Posterior cingulate gyrus (tissue), 11 donors: ENCODE data around the gene PCDHB12.
"Not testable (repeated sequence)": the region's sequence is repeated elsewhere in the genome, so short reads cannot be mapped to it uniquely, and the experiment has no call there.

Experiments
- DNase-seq, 10 donors: peaks; one replicate each; pipeline versions ENCODE4 v3.0.0 to v3.0.0-alpha.2; 2020 to 2021; ENCODE audit warnings: mixed read lengths in 3 of 10
- intact Hi-C: fragments of 100-400 bp; cut with DNase I; formaldehyde crosslinking; loops from one replicate; pipeline ENCODE4 v1.15.1; 2023

The PCDHB12 gene

DNA sequence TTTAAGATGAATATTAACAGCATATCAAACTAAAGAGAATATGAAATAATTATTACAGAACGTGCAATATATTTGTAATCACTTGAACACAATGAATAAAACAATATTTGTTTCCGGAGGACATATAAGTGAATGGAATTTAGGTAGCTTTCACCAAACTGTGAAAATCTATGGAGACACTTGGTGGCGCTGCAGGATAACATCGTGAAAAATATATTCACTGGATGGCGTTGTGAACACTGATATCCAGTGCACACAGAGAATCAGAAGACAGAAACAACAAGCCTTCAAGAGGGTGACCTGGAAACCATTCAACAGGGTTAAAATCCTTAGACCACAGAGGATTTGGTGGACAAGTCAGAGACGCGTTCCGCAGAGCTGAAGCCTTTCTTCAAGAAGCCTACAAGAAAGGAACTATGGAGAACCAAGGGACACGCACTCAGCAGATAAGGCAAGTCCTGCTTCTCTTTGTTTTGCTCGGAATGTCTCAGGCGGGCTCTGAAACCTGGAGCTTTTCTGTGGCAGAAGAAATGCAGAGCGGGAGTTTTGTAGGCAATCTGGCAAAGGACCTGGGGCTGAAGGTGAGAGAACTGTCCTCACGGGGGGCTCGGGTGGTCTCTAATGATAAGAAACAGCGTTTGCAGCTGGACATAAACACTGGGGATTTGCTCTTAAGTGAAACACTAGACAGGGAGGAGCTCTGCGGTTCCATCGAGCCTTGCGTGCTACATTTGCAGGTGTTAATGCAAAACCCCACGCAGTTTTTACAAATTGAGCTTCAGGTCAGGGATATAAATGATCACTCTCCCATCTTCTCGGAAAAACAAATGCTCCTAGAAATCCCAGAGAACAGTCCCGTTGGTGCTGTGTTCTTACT is 8.9 kb upstream of the PCDHB12 start, which contains the start of gene PCDHB11:
Gene PCDHB11, plus strand, starts transcription at position 269 of the 877 bp plus-strand sequence. Its CDS starts 148 bp downstream, at position 417.
- intact Hi-C loops = no loop called here
- no peak for DNase-seq

DNA sequence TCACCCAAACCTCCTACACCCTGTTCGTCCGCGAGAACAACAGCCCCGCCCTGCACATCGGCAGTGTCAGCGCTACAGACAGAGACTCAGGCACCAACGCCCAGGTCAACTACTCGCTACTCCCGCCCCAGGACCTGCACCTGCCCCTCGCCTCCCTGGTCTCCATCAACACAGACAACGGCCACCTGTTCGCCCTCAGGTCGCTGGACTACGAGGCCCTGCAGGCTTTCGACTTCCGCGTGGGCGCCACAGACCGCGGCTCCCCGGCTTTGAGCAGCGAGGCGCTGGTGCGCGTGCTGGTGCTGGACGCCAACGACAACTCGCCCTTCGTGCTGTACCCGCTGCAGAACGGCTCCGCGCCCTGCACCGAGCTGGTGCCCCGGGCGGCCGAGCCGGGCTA is 7.4 kb upstream of the PCDHB12 start:
- intact Hi-C loops = not testable (repeated sequence)

DNA sequence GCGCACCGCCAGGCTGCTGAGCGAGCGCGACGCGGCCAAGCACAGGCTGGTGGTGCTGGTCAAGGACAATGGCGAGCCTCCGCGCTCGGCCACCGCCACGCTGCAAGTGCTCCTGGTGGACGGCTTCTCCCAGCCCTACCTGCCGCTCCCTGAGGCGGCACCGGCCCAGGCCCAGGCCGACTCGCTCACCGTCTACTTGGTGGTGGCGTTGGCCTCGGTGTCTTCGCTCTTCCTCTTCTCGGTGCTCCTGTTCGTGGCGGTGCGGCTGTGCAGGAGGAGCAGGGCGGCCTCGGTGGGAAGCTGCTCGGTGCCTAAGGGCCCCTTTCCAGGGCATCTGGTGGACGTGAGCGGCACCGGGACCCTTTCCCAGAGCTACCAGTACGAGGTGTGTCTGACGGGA is 6.9 kb upstream of the PCDHB12 start:
- intact Hi-C loops = not testable (repeated sequence)
- peak in 1 of 10 donors; percentile 52 for DNase-seq

More for the DNA sequence above, 7.4 kb upstream of the PCDHB12 start:
- DNase-seq = not testable (repeated sequence)

DNA sequence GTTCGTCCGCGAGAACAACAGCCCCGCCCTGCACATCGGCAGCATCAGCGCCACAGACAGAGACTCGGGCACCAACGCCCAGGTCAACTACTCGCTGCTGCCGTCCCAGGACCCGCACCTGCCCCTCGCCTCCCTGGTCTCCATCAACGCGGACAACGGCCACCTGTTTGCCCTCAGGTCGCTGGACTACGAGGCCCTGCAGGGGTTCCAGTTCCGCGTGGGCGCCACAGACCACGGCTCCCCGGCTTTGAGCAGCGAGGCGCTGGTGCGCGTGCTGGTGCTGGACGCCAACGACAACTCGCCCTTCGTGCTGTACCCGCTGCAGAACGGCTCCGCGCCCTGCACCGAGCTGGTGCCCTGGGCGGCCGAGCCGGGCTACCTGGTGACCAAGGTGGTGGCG is 1.8 kb downstream of the PCDHB12 start:
- intact Hi-C loops = not testable (repeated sequence)
- peak in 1 of 10 donors; percentile 57 for DNase-seq

DNA sequence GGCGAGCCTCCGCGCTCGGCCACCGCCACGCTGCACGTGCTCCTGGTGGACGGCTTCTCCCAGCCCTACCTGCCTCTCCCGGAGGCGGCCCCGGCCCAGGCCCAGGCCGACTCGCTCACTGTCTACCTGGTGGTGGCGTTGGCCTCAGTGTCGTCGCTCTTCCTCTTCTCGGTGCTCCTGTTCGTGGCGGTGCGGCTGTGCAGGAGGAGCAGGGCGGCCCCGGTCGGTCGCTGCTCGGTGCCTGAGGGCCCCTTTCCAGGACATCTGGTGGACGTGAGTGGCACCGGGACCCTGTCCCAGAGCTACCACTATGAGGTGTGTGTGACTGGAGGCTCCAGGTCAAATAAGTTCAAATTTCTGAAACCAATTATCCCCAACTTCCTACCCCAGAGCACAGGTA is 2.3 kb downstream of the PCDHB12 start:
- intact Hi-C loops = not testable (repeated sequence)
- DNase-seq = peak in 1 of 10 donors; percentile 54

DNA sequence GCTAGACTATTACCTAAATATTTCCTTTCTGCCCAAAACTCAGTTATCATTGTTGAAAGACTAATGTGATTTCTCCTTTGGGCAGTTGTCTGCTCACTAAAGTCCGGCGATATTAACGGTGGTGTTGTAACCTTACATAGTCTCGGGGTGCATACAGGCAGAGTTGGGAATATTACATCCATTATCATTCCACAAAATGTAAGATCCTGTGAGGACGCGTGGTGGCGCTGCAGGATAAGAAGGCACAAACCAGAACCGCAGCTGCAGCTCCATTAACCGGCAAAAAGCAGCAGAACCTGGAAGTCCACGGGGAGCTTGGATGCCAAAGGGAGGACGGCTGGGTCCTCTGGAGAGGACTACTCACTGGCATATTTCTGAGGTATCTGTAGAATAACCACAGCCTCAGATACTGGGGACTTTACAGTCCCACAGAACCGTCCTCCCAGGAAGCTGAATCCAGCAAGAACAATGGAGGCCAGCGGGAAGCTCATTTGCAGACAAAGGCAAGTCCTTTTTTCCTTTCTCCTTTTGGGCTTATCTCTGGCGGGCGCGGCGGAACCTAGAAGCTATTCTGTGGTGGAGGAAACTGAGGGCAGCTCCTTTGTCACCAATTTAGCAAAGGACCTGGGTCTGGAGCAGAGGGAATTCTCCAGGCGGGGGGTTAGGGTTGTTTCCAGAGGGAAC is 5.3 kb downstream of the PCDHB12 start, which contains the start of gene PCDHB13:
Gene PCDHB13, plus strand, starts transcription at position 264 of the 684 bp plus-strand sequence. Its CDS starts 205 bp downstream, at position 469.
- DNase-seq = peak in 3 of 10 donors; percentile 41 to 87 (median 42)
- intact Hi-C loops = not testable (repeated sequence)

DNA sequence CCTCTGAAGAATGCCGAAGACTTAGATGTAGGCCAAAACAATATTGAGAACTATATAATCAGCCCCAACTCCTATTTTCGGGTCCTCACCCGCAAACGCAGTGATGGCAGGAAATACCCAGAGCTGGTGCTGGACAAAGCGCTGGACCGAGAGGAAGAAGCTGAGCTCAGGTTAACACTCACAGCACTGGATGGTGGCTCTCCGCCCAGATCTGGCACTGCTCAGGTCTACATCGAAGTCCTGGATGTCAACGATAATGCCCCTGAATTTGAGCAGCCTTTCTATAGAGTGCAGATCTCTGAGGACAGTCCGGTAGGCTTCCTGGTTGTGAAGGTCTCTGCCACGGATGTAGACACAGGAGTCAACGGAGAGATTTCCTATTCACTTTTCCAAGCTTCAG is 6.1 kb downstream of the PCDHB12 start:
- DNase-seq, intact Hi-C loops: not testable (repeated sequence)

DNA sequence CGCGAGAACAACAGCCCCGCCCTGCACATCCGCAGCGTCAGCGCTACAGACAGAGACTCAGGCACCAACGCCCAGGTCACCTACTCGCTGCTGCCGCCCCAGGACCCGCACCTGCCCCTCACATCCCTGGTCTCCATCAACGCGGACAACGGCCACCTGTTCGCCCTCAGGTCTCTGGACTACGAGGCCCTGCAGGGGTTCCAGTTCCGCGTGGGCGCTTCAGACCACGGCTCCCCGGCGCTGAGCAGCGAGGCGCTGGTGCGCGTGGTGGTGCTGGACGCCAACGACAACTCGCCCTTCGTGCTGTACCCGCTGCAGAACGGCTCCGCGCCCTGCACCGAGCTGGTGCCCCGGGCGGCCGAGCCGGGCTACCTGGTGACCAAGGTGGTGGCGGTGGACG is 7.0 kb downstream of the PCDHB12 start:
- peak in 1 of 10 donors; percentile 74 for DNase-seq
- intact Hi-C loops = not testable (repeated sequence)

DNA sequence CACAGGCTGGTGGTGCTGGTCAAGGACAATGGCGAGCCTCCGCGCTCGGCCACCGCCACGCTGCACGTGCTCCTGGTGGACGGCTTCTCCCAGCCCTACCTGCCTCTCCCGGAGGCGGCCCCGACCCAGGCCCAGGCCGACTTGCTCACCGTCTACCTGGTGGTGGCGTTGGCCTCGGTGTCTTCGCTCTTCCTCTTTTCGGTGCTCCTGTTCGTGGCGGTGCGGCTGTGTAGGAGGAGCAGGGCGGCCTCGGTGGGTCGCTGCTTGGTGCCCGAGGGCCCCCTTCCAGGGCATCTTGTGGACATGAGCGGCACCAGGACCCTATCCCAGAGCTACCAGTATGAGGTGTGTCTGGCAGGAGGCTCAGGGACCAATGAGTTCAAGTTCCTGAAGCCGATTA is 7.5 kb downstream of the PCDHB12 start:
- intact Hi-C loops = not testable (repeated sequence)
- DNase-seq = peak in 1 of 10 donors; percentile 79

DNA sequence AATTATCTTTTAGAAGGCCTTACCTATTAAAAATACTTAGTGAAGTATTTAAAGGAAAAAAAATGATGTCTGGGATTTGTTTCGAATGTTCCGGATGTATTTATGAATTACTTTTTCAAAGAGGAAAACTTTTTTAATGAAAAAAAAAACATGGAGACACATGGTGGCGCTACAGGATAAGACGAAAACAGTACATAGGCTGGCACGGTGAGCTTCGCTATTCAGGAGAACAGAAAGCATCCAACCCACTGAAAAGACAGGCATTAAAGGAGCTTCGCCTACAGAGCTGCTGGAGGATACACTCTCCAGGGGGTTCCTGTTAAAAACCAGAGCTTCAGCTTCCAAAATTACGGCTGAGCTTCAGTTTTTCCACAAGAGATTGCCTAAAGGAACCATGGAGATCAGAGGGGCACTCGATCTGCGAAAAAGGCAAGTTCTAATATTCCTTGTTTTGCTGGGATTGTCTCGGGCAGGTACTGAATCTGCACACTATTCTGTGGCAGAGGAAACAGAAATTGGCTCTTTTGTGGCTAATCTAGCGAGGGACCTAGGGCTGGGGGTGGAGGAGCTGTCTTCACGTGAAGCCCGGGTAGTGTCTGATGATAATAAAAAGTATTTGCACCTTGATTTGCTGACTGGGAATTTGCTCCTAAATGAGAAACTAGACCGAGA is 14.7 kb downstream of the PCDHB12 start, which contains the start of gene PCDHB14:
Gene PCDHB14, plus strand, starts transcription at position 232 of the 672 bp plus-strand sequence. Its CDS starts 163 bp downstream, at position 395.
- intact Hi-C loops = no loop called here
- DNase-seq = no peak

DNA sequence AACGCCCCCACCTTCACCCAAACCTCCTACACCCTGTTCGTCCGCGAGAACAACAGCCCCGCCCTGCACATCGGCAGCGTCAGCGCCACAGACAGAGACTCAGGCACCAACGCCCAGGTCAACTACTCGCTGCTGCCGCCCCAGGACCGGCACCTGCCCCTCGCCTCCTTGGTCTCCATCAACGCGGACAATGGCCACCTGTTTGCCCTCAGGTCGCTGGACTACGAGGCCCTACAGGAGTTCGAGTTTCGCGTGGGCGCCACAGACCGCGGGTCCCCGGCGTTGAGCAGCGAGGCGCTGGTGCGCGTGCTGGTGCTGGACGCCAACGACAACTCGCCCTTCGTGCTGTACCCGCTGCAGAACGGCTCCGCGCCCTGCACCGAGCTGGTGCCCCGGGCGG is 16.3 kb downstream of the PCDHB12 start:
- peak in 1 of 10 donors; percentile 75 for DNase-seq
- intact Hi-C loops = not testable (repeated sequence)

DNA sequence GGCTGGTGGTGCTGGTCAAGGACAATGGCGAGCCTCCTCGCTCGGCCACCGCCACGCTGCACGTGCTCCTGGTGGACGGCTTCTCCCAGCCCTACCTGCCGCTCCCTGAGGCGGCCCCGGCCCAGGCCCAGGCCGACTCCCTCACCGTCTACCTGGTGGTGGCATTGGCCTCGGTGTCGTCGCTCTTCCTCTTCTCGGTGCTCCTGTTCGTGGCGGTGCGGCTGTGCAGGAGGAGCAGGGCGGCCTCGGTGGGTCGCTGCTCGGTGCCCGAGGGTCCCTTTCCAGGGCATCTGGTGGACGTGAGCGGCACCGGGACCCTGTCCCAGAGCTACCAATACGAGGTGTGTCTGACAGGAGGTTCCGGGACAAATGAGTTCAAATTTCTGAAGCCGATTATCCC is 16.9 kb downstream of the PCDHB12 start:
- intact Hi-C loops, DNase-seq: not testable (repeated sequence)

DNA sequence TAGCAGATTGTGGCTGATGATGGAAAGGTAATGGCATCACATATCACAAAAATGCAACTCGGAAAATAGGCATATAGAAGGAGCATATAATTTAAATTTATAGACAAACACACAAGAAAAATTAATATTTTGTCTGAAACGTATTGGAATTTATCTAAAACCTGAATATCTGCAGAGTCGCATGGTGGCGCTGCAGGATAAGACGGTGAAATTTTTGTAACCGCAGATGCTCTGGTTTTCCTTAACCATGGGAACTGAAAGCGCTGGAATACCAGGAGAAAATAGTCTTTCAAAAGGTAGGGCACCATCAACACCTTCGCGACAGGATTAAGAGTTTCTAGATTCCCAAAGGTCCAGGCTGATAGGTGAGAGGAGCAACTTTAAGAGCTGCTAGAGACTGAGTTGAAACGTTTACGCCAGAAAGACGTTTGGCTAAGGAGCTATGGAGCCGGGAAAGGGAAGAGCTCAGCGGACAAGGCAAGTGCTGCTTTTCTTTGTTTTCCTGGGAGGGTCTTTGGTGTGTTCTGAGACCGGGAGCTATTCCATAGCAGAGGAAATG is 25.7 kb downstream of the PCDHB12 start:
- DNase-seq = no peak
- intact Hi-C loops = no loop called here

DNA sequence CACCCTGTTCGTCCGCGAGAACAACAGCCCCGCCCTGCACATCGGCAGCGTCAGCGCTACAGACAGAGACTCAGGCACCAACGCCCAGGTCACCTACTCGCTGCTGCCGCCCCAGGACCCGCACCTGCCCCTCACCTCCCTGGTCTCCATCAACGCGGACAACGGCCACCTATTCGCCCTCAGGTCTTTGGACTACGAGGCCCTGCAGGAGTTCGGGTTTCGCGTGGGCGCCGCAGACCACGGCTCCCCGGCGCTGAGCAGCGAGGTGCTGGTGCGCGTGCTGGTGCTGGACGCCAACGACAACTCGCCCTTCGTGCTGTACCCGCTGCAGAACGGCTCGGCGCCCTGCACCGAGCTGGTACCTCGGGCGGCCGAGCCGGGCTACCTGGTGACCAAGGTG is 27.4 kb downstream of the PCDHB12 start:
- peak in 1 of 10 donors; percentile 67 for DNase-seq
- intact Hi-C loops = not testable (repeated sequence)

DNA sequence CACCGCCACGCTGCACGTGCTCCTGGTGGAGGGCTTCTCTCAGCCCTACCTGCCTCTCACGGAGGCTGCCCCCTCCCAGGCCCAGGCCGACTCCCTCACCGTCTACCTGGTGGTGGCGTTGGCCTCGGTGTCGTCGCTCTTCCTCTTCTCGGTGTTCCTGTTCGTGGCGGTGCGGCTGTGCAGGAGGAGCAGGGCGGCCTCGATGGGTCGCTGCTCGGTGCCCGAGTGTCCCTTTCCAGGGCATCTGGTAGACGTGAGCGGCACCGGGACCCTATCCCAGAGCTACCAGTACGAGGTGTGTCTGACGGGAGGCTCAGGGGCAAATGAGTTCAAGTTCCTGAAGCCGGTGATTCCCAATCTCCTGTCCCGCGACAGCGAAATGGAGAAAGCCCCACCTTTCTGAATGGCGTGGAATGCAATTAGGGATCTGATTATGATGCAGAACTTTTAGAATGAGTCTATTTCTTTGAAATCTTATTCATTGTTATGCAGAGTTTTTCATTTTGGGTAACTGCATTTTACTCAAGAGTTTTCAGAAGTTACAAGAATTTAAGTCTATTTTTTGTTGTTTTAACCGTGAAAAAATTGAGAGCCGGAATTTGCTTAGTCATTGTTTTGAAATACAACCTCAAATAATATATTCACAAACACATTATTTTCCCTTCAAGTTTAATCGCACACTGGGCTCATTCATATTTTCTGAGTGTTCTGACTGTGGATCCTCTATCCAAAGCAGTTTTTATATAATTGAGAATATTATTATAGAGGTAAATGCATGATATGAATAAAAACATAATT is 28.2 kb downstream of the PCDHB12 start:
- intact Hi-C loops = no loop called here
- peak in 1 of 10 donors; percentile 73 for DNase-seq

DNA sequence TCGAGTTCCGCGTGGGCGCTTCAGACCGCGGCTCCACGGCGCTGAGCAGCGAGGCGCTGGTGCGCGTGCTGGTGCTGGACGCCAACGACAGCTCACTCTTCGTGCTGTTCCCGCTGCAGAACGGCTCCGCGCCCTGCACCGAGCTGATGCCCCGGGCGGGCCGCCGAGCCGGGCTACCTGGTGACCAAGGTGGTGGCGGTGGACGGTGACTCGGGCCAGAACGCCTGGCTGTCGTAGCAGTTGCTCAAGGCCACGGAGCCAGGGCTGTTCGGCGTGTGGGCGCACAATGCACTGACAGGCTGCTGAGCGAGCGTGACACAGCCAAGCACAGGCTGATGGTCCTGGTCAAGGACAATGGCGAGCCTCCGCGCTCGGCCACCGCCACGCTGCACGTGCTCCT is 33.0 kb downstream of the PCDHB12 start:
- DNase-seq = peak in 1 of 10 donors; percentile 66
- intact Hi-C loops = no loop called here

DNA sequence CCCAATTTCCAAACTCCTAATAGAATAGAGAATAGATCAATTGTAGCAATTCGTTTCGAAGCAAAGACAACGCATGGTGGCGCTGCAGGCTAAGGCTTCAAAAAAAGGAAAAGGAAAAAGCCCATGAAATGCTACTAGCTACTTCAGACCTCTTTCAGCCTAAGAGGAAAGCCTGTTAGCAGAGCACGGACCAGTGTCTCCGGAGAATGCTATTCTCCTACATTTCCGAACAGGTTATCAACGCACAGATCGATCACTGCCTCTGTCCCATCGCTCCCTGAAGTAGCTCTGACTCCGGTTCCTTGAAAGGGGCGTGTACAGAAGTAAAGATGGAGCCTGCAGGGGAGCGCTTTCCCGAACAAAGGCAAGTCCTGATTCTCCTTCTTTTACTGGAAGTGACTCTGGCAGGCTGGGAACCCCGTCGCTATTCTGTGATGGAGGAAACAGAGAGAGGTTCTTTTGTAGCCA is 36.8 kb downstream of the PCDHB12 start, which contains the start of gene PCDHB15:
Gene PCDHB15, plus strand, starts transcription at position 146 of the 468 bp plus-strand sequence. Its CDS starts 184 bp downstream, at position 330.
- DNase-seq = peak in 3 of 10 donors; percentile 30 to 41 (median 31)

DNA sequence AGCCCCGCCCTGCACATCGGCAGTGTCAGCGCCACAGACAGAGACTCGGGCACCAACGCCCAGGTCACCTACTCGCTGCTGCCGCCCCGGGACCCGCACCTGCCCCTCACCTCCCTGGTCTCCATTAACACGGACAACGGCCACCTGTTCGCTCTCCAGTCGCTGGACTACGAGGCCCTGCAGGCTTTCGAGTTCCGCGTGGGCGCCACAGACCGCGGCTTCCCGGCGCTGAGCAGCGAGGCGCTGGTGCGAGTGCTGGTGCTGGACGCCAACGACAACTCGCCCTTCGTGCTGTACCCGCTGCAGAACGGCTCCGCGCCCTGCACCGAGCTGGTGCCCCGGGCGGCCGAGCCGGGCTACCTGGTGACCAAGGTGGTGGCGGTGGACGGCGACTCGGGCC is 38.5 kb downstream of the PCDHB12 start:
- not testable (repeated sequence) for DNase-seq
- intact Hi-C loops = loop anchor here (5.0 kb wide), 1 partner anchor 315 kb away; no protein-coding TSS in a partner anchor

More for the DNA sequence above, 36.8 kb downstream of the PCDHB12 start, which contains the start of gene PCDHB15:
- intact Hi-C loops = loop anchor here (5.0 kb wide), 1 partner anchor 317 kb away; no protein-coding TSS in a partner anchor

DNA sequence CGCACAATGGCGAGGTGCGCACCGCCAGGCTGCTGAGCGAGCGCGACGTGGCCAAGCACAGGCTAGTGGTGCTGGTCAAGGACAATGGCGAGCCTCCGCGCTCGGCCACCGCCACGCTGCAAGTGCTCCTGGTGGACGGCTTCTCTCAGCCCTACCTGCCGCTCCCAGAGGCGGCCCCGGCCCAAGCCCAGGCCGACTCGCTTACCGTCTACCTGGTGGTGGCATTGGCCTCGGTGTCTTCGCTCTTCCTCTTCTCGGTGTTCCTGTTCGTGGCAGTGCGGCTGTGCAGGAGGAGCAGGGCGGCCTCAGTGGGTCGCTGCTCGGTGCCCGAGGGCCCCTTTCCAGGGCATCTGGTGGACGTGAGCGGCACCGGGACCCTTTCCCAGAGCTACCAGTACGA is 38.9 kb downstream of the PCDHB12 start:
- intact Hi-C loops = loop anchor here (5.0 kb wide), 1 partner anchor 315 kb away; no protein-coding TSS in a partner anchor
- peak in 1 of 10 donors; percentile 81 for DNase-seq
